ENCODE results near the gene TEX261. TPM values are rescaled to one million over a fixed set of nuclear protein-coding genes. Genes with fewer than 3 reads are reported as not detected.
"Not testable (repeated sequence)": the region's sequence is repeated elsewhere in the genome, so short reads cannot be mapped to it uniquely, and the experiment has no call there.

The TEX261 gene
- total RNA-seq, result 10 to 100 TPM; 10.9 to 68.3 (median 33.8) TPM

GRCh38 chr2:70994699-70995425 is at the start of gene TEX261:
Gene TEX261 (minus strand): TSS chr2:70994873. CDS start chr2:70994757, 116 bp downstream.
- WGBS, 2 donors, result 0 to 1% methylated on average over 8 to 23 of the region's 65 CpGs
- no peaks in the 10 kb centered on the region for H3K9me3 ChIP-seq

GRCh38 chr2:71043531-71044407 is 49.1 kb upstream of the TEX261 start:
- ATAC-seq (ENCODE audit: low FRiP score in 2 of 2) (no peak), DNase-seq (peak in 1 of 2 donors; percentile 75)
- no peak overlapping the region for H3K27ac ChIP-seq
- WGBS, 2 donors, result 78 to 81% methylated on average over 19 to 22 of the region's 36 CpGs
- no peaks in the 10 kb centered on the region for H3K9me3 ChIP-seq
- H3K4me3 ChIP-seq, result no peak overlapping the region
- no peaks in the 10 kb centered on the region for H3K36me3 ChIP-seq
- TF ChIP-seq EP300 (IDR thresholded peaks at IDR 0.05), result no peak
- TF ChIP-seq, protein P1, sequence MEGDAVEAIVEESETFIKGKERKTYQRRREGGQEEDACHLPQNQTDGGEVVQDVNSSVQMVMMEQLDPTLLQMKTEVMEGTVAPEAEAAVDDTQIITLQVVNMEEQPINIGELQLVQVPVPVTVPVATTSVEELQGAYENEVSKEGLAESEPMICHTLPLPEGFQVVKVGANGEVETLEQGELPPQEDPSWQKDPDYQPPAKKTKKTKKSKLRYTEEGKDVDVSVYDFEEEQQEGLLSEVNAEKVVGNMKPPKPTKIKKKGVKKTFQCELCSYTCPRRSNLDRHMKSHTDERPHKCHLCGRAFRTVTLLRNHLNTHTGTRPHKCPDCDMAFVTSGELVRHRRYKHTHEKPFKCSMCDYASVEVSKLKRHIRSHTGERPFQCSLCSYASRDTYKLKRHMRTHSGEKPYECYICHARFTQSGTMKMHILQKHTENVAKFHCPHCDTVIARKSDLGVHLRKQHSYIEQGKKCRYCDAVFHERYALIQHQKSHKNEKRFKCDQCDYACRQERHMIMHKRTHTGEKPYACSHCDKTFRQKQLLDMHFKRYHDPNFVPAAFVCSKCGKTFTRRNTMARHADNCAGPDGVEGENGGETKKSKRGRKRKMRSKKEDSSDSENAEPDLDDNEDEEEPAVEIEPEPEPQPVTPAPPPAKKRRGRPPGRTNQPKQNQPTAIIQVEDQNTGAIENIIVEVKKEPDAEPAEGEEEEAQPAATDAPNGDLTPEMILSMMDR (IDR thresholded peaks at IDR 0.05), result no peak
- TF ChIP-seq POLR2AphosphoS5 (IDR thresholded peaks at IDR 0.05), result no peak
- TF ChIP-seq POLR2A (IDR thresholded peaks at IDR 0.05), result no peak
- no peaks in the 10 kb centered on the region for H3K27me3 ChIP-seq
- H3K4me1 ChIP-seq, result no peaks in the 10 kb centered on the region

More at GRCh38 chr2:70994699-70995425, at the start of gene TEX261:
- no peaks in the 10 kb centered on the region for H3K27me3 ChIP-seq
- peaks cover 14 to 34% (median 17%) of the 10 kb centered on the region in 4 donors for H3K4me1 ChIP-seq
- TF ChIP-seq POLR2AphosphoS5 (IDR thresholded peaks at IDR 0.05), result peak; percentile 17 to 55
- TF ChIP-seq EP300 (IDR thresholded peaks at IDR 0.05), result no peak
- TF ChIP-seq, protein P1 (IDR thresholded peaks at IDR 0.05), result peak; percentile 66 to 96 (median 90)
- peak in 2 of 4 donors; percentile 34 to 65 for TF ChIP-seq POLR2A (IDR thresholded peaks at IDR 0.05)
- ATAC-seq (ENCODE audit: low FRiP score in 2 of 2) (peak; percentile 98 to 100), DNase-seq (peak; percentile 93 to 98)
- H3K27ac ChIP-seq, result peak within 1 kb of the TSS; percentile 82 to 92 (median 90)
- H3K36me3 ChIP-seq, result peaks cover 0 to 23% (median 17%) of the 10 kb centered on the region in 4 donors
- peak within 1 kb of the TSS; percentile 73 to 100 (median 97) for H3K4me3 ChIP-seq

GRCh38 chr2:71042287-71042686 is 47.6 kb upstream of the TEX261 start:
- 70 to 78% methylated on average over 4 of the region's 4 CpGs for WGBS, 2 donors
- DNase-seq (no peak), ATAC-seq (ENCODE audit: low FRiP score in 2 of 2) (no peak)
- no peak overlapping the region for H3K4me3 ChIP-seq
- H3K36me3 ChIP-seq, result no peaks in the 10 kb centered on the region
- no peaks in the 10 kb centered on the region for H3K4me1 ChIP-seq
- no peaks in the 10 kb centered on the region for H3K9me3 ChIP-seq
- H3K27me3 ChIP-seq, result no peaks in the 10 kb centered on the region
- H3K27ac ChIP-seq, result no peak overlapping the region
- no peak for TF ChIP-seq EP300 (IDR thresholded peaks at IDR 0.05)
- TF ChIP-seq, protein P1 (IDR thresholded peaks at IDR 0.05), result no peak
- TF ChIP-seq POLR2A (IDR thresholded peaks at IDR 0.05), result no peak
- no peak for TF ChIP-seq POLR2AphosphoS5 (IDR thresholded peaks at IDR 0.05)

DNA sequence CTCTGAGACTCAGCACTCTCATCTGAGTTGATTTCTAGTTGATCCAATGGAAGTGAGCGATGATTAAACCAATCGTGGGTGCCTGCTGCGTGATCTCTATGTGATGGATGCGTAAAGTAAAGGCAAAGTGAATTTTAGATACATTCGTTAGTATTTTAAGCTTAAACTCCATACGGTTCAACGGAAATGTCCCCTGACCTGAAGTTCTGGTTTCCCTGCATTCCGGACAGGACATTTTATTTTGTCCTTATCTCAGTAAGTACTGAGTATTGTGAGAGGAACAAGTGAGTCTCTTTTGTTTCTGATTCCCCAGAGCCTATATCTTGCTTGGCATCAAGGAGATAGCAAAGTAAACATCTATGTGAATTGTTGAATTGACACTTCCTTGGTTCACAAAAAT is 41.6 kb upstream of the TEX261 start:
- DNase-seq; H3K27ac ChIP-seq; H3K9me3 ChIP-seq; H3K27me3 ChIP-seq; H3K4me3 ChIP-seq; ATAC-seq (ENCODE audit: low FRiP score in 2 of 2); H3K4me1 ChIP-seq; H3K36me3 ChIP-seq: not testable (repeated sequence)
- 65 to 73% methylated on average over 8 of the region's 8 CpGs for WGBS, 2 donors

GRCh38 chr2:71023553-71024243 is 29.0 kb upstream of the TEX261 start:
- not testable (repeated sequence) for H3K4me1 ChIP-seq; H3K27ac ChIP-seq; H3K9me3 ChIP-seq; H3K36me3 ChIP-seq; H3K4me3 ChIP-seq; H3K27me3 ChIP-seq; ATAC-seq (ENCODE audit: low FRiP score in 2 of 2)
- 49 to 63% methylated on average over 15 of the region's 15 CpGs for WGBS, 2 donors
- DNase-seq, result peak in 1 of 2 donors; percentile 79
- TF ChIP-seq, protein P1 (IDR thresholded peaks at IDR 0.05), result peak in 1 of 6 experiments; percentile 25

- WGBS, 2 donors, result 80 to 90% methylated on average over 14 of the region's 14 CpGs
- not testable (repeated sequence) for H3K27me3 ChIP-seq; ATAC-seq (ENCODE audit: low FRiP score in 2 of 2); H3K9me3 ChIP-seq; DNase-seq; H3K4me3 ChIP-seq; H3K4me1 ChIP-seq; H3K27ac ChIP-seq; H3K36me3 ChIP-seq
Observed at GRCh38 chr2:71021394-71021793, 26.7 kb upstream of the TEX261 start.

GRCh38 chr2:71019989-71020388 is 25.3 kb upstream of the TEX261 start:
- 93 to 95% methylated on average over 6 of the region's 6 CpGs for WGBS, 2 donors
- not testable (repeated sequence) for H3K9me3 ChIP-seq; H3K27me3 ChIP-seq; ATAC-seq (ENCODE audit: low FRiP score in 2 of 2); H3K36me3 ChIP-seq; DNase-seq; H3K27ac ChIP-seq; H3K4me1 ChIP-seq; H3K4me3 ChIP-seq
